Measurements from ENCODE around the gene ELK3.

ELK3 gene

DNA sequence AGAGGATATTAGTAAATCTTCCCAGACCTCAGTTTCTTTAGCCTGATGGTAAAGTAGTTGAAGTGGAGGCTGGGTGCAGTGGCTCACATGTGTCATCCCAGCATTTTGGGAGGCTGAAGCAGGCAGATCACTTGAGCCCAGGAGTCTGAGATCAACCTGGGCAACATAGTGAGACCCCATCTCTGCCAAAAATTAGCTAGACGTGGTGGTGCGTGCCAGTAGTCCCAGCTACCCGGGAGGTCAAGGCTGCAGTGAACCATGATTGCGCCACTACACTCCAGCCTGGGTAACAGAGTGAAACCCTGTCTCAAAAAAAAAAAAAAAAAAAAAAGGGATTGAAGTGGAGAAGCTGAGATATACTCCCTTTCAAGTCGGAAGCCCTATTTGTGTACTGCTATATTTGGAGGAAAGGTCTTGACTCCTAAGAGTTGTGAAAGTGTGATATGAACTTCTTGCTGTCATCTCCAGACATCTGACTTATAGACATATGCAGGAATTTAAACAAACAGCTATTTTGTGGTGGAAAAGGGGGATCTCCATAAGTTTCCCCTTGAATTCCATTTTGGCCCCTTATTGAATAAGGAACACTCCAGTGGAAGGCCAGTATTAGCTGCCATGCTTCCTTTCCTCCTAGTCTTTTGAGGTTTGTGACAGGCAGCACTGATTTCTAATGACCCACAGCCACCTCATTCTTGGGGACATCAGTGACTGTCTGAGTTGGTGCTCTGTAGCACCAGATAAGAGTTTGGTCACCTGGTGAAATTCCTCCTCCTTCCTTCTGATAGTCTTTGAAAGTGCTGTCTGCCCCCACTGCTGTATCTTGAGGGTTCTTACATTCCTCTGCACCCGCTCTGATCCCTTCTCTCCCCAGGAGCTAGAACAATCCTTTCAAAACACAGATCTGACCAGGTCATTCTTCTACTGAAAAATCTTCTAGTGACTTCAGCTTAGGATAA, 7.4 kb downstream of the ELK3 start:
- no peak for DNase-seq (ENCODE audit: low read depth)
- no peak overlapping the region for H3K4me3 ChIP-seq (replicated peaks; ENCODE audit: low read depth, low read length)
- TF ChIP-seq, protein P1, sequence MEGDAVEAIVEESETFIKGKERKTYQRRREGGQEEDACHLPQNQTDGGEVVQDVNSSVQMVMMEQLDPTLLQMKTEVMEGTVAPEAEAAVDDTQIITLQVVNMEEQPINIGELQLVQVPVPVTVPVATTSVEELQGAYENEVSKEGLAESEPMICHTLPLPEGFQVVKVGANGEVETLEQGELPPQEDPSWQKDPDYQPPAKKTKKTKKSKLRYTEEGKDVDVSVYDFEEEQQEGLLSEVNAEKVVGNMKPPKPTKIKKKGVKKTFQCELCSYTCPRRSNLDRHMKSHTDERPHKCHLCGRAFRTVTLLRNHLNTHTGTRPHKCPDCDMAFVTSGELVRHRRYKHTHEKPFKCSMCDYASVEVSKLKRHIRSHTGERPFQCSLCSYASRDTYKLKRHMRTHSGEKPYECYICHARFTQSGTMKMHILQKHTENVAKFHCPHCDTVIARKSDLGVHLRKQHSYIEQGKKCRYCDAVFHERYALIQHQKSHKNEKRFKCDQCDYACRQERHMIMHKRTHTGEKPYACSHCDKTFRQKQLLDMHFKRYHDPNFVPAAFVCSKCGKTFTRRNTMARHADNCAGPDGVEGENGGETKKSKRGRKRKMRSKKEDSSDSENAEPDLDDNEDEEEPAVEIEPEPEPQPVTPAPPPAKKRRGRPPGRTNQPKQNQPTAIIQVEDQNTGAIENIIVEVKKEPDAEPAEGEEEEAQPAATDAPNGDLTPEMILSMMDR (IDR thresholded peaks at IDR 0.05; ENCODE audit: low read length, missing control alignments), result no peak

DNA sequence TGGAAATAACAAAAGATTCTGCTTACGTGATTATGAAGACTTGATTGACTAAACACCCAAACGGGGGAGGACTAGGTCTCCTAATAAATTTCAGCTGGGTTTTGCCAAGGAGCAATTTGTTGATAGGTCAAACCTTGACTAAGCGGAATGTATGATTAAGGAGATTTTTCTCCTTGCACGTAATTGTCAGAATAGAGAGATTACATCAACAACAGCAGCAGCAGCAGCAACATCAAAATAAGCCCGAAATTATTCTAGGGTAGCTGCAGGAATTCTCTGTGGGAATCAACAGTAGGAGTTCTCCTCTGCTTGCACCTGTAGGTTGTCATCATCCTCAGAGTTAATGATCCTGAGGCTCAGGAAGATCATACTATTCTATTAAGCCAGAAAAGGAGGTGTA, 10.2 kb downstream of the ELK3 start:
- DNase-seq (ENCODE audit: low read depth), result no peak
- TF ChIP-seq, protein P1 (IDR thresholded peaks at IDR 0.05; ENCODE audit: low read length, missing control alignments), result no peak
- H3K4me3 ChIP-seq (replicated peaks; ENCODE audit: low read depth, low read length), result no peak overlapping the region

DNA sequence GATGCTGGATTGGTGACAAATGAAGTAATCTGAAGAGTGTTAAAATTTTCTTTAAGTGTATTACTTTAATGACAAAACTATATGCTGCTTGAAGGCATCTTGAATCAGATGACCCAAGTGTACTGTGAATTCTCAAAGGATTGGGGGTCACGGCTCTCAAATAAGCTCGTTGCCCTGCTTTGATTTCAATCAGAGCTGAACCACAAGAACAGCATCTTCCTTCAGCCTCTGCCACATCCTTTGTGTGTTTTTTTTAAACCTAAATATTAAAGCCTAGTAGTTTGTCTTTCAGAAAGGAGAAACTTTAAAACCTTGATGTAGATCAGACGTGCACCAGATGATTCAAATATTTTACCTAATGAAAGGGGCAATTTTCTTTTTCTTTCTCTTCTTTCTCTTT, 11.7 kb downstream of the ELK3 start:
- DNase-seq (ENCODE audit: low read depth), result no peak
- TF ChIP-seq, protein P1 (IDR thresholded peaks at IDR 0.05; ENCODE audit: low read length, missing control alignments), result no peak
- H3K4me3 ChIP-seq (replicated peaks; ENCODE audit: low read depth, low read length), result no peak overlapping the region

DNA sequence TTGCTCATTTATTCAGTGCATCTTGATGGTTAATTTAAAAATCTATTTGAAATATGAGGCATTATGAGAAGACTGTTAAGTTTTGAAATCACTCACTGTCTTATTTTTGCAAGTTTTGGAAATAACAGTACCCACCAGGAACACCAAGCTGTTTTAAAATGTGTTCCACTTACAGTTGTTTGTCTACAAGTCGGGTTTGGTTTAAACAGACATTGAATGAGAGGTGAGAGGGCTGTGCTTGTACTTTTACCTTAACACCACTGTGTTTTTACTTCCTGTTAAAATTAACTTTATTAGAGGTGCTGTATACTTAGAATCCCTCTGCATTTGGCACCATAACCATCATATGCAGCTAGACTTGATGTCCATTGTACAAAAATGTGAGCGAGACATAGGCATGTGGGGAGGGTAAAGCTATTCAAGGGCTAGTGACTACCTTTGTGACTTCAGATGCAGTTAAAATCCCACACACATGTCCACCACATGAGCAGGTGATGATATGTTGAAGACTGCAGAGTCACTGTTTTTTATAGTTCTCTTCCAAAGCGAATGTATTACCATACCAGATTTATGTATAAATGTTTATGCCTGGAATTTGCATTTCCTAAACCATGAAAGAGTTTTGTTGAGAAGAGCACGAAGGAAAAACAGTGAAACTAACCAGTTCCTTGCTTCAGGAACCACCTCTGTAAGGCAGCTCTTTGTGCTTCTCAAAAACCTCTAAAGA, 12.9 kb downstream of the ELK3 start:
- DNase-seq (ENCODE audit: low read depth), result no peak
- TF ChIP-seq, protein P1 (IDR thresholded peaks at IDR 0.05; ENCODE audit: low read length, missing control alignments), result no peak
- H3K4me3 ChIP-seq (replicated peaks; ENCODE audit: low read depth, low read length), result no peak overlapping the region

DNA sequence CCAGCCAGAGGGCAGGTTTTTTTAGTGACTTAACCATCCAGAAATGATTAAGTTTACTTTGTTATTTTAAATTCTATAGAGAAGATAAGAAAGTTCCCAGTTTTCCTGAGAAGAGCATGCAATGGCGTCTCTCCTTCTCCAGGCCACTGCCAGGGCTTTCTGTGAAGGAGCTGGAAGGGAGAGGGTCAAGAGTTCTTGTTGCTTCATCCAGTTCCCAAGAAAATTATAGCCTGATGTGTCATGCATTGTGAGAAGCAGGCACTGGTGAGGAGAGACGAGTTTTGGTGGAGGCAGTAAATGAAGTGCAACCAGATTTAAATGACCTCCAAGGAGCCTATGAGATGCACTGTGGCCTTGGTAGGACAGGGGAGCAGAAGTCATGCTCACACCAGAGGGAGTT, 14.2 kb downstream of the ELK3 start:
- peak; percentile 90 for DNase-seq (ENCODE audit: low read depth)
- no peak overlapping the region for H3K4me3 ChIP-seq (replicated peaks; ENCODE audit: low read depth, low read length)
- TF ChIP-seq, protein P1 (IDR thresholded peaks at IDR 0.05; ENCODE audit: low read length, missing control alignments), result no peak

DNA sequence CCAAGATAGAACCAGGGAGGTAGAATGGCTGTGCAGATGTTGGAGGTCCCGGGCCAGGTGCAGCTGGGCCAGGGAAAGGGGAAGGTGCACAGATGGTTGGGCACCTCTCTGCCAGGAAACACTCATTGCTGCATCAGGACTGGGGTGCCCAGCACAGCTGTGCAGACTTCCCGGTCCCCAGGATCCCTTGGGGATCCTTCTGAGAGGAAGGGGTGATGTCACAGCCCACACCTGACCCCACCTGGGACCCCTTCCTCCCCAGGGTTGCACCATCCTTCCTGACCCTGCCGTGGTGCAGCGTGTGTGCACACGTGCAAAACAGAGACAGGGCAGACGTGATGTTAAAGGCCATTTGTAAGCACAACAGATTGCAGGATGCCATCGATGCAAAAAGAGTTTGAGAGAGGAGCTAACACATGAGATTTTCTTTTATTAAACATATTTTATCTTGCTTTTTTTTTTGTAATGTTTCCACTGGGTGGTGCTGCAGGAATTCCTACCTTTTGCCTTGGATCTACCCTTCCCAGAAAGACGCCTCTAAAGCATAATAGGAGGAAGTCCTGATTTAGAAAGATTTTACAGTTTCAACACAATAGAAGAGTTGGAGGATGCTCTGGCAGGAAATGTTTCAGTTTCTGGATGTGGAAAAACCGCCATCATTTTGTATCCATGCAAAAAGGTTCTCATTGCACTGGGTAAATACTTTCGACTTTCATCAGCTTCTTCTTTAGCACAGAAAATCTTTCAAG, 14.8 kb downstream of the ELK3 start:
- TF ChIP-seq, protein P1 (IDR thresholded peaks at IDR 0.05; ENCODE audit: low read length, missing control alignments), result peak; percentile 16
- H3K4me3 ChIP-seq (replicated peaks; ENCODE audit: low read depth, low read length), result no peak overlapping the region
- DNase-seq (ENCODE audit: low read depth), result peak; percentile 81
